HL-60/S4 treated with phorbol 12-myristate 13-acetate at 8.2 ng/mL for 4 days and 3 days (cell line): ENCODE results near the gene RPS21.

Experiments used
- in situ Hi-C: fragments of 300-500 bp; cut with MboI; formaldehyde crosslinking; loops from 2 replicates; pipeline ENCODE4 v1.15.0; 2022; ENCODE audit warnings: low sequenced_read_pairs

The RPS21 gene

DNA sequence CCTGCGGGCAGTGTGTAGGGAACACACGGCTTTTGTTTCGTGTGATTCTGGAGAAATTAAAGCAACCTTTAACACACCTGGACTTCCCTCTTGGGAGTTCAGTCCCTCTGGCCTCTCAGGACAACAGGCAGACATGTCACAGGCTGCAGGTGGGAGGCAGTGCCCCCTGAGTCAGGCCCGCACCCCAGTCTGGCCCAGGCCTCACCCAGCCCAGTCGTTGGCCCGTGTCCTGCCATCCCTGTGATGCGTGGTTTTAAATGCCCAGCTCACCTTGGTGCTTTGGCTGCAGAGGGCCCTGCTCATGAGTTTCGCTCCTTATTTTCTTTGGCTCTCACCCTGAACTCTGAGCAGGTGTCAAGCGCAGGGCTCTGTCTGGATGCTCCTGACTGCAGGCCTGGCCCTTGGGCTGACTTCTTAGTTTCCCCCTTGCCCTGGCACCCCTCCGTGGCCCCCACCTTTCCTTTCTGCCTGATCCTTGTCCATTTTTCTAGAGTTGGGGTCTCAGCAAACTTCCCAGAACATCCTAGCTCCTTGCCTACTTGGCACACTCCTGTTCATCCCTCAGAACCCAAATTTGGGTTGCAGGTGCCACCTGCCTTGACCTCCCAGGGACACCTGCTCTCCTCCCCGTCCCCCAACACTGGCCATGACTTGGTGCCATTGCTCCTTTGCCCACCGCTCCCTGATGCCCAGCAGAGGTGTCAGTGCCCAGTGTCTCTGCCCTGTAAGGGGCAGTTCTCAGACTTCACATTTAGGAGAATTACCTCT is 22.4 kb downstream of the RPS21 start:
- in situ Hi-C loops: no loop called here

DNA sequence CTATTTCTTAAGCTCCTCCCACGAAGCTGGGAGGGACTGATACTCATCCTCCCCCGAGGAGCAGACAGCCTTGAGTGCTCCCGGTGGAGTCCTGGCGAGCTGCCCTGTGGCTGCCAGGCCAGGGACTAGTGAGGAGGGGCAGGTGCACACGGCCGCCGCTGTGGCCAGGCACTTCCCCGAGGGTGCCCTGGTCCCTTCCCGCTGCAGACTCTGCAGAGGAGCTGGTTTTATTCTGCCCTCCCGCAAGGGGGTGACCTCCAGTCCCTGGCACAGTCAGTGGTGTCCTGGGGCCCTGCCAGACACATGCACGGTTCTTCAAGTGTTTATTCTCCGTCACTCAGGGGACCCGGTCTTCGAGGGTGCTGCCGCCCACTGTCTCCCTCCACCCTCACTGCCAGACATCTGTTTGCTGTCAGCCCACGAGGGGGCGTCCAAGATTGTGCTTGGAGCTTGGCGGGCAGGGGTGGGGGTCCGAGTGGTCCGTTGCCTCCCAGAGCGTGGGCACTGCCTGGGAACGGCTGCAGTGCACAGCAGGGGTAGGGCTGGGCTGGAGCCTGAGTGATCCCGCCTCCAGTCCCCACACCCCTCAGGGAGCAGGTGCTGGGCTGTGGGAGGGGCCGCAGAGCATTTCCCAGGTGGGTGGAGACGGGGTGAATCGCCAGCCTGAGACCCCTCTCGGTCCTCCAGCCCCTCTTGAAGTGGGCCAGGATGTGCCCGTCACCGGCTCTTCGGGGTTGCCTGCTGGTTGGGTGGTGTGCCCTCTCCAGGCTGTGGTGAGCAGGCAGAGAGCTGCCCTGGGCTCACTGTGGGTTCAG is 23.2 kb downstream of the RPS21 start:
- in situ Hi-C loops: no loop called here

DNA sequence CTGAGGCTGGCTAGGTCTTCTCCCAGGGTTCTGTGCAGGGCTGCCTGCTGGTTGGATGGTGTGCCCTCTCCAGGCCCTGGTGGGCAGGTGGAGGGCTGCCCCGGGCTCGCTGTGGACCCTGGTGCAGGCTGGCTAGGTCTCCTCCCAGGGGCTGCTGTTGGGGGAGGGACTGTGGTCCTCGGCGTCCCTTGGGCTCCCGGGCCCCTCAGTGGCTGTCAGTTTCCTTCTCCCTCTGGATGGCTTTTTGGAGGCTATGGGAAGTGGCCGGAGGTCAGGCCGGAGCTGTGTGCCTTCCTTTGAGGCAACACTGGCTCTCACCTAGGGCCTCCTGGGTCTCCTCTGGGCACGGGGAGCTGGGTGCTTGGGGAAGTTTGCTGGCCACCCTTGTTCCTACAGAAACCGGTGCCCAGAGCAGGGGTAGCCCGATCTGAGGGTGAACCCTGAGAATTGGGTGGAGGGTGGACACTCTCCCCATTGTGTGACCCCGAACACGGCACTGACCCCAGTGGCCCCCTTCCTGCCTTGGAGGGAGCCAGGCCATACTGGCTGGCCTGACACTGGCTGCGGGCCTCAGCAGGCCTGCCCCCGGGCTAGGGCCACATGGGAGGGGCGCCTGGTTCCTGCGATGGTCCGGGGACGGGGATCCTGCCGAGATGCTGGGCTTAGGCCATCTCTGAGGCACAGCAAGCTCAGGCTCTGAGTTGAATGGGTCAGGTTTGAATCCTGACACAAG is 24.0 kb downstream of the RPS21 start:
- in situ Hi-C loops: no loop called here

DNA sequence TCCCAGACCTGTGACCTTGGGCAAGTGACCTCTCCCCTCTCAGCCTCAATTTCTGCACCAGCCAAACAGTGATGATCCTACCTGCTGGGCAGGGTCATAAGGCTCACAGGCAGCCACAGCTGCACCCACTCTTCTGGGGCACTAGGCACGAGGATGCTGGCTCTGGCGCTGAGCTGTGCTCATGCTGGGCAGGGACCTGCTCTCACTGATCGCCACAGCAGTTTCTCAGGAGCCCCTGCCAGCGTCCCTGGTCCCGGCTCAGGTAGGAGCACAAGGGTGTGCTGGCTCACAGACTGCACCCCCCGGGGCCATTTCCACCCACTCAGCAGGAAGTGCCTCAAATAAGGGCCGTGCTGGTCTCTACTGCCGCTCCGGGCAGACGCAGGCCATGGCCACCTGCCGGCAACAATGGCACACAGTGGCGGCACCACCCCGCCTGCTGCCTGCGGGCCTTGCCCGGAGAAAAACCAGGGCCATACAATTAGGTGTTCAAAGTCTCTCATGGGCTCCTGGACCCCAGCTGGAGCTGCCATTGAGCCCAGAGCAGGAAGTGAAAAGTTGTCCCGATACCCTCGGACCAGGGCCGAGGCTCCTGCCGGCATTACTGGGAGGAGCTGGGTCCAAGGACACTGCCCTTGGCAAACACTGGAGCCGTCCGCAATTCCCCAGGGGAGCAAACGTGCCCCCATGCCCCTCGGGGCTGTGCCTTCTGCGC is 24.7 kb downstream of the RPS21 start:
- in situ Hi-C loops: no loop called here

DNA sequence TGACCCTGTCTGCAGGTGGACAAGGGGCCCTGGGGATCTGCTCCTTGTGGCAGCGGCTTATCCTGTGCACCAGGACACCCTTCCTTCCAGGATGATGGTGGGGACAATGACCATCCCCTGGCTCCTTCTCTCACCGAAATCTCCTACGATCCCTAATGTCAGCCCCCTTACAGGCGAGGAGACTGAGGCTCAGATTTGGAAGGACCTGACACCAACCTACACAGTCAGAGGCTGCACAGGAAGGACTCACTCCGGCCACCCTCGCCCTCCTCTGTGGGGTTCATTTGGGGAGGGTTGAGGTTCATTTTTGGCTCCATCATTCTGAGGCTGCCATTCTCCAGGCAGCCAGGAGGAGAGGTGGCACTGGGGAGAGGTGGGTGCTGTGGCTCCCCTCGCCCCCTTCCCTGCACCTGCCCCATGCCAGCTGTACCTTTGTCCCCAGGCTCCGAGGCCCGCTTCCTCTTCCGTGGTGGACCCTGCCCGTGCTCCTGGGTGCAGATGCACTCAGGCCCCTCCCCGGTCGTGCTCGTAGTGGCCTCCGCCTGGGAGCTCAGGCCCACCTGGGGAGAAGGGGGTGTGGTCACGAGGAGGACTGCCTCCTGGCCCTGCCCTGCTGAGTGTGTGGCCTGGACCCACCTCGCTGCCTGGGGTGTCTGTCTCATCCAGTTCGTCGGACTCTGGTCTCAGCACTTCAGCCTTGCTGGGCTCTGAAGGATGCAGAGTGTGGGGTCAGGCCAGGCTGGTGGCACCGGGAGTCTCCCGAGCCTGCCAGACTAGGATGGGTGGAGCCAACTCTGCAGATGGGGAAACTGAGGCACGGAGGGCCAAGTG is 25.5 kb downstream of the RPS21 start:
- in situ Hi-C loops: no loop called here

DNA sequence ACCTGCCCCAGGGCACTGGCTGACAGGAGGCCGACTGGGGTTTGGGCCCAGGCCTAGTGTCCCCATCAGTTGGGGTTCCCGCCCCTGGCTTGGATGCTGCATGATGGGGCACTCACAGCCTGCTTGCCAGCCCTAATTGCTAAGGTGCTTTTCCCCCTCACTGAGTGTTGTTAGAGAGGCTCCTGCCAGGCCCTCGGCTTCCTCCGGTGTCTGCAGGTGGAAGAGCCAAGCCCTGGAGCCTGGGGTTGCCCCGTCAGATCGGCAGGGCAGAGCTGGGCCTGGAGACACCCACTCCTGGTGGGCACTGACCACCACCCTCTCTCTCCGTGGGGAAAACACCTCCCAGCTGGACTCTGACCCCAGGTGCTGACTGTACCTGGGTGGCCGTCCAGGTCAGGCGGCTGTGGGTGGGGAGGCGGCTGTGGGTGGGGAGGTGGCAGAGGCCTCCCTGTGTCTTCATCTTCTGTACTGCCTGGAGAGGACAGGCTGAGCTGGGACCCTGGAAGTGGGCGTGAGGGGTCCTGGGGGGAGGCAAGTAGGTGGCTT is 26.2 kb downstream of the RPS21 start:
- in situ Hi-C loops: no loop called here

DNA sequence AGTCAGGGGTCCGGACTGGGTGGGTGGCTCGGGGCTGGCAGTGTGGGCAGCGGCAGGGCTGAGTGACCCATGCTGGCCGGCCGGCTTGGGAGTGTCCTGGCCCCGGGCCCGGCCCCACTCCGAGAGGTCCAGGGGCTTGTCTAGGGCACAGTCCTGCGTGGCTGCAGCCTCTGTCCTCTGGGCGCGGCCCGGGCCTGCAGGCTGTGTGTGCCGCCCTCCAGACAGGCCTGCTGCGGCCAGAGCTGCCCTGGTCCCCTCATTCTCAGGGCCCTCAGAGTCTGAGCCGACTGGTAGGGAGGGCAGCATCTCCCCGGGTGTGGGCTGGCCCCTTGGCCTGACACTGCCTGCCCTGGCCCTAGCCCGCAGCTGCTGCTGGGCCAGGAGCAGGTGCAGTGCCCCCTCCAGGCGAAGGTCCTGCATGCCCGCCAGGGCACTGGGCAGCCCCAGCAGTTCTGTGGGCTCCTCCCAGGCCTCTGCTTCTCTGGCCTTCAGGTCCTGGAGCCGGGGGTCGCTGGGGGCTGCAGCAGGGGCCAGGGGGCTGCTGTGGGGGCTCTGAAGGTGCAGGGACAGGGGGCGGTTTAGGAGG is 27.1 kb downstream of the RPS21 start:
- in situ Hi-C loops: no loop called here

DNA sequence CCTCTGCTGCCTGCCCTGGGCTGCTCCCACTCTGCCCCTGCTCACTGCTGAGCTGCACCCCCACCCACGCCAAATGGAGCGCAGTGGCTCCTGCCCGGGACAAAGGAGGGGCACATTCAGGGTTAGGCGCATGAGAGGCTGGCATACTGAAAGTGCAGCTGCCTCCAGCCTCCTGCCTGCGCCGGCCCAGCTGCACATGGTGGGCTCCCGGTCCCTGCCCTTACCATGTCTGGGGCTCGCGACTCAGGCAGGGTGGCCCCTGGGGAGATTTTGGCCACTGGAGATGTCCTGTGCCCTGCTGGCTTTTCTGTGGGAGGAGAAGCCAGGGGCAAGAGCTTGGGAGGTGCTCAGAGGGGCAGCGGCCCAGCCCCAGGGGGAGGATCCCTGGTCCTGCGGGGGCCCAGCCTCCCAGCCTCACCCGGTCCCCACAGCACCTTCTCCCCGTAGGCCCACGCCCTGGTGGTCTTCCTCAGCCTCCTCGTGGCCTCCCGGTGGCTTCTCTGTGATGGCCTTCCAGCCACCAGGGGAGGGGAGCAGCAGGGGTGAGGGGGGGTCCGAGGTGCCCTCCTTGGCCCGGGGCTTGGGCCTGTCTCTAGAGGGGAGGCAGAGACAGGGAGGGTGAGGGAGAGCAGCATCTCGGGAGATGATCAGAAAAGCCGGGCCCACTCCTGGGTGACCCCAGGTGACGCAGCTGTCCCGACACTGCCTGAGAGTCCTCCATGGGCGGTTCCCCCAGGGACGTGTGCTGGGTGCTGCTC is 28.6 kb downstream of the RPS21 start:
- in situ Hi-C loops: no loop called here

DNA sequence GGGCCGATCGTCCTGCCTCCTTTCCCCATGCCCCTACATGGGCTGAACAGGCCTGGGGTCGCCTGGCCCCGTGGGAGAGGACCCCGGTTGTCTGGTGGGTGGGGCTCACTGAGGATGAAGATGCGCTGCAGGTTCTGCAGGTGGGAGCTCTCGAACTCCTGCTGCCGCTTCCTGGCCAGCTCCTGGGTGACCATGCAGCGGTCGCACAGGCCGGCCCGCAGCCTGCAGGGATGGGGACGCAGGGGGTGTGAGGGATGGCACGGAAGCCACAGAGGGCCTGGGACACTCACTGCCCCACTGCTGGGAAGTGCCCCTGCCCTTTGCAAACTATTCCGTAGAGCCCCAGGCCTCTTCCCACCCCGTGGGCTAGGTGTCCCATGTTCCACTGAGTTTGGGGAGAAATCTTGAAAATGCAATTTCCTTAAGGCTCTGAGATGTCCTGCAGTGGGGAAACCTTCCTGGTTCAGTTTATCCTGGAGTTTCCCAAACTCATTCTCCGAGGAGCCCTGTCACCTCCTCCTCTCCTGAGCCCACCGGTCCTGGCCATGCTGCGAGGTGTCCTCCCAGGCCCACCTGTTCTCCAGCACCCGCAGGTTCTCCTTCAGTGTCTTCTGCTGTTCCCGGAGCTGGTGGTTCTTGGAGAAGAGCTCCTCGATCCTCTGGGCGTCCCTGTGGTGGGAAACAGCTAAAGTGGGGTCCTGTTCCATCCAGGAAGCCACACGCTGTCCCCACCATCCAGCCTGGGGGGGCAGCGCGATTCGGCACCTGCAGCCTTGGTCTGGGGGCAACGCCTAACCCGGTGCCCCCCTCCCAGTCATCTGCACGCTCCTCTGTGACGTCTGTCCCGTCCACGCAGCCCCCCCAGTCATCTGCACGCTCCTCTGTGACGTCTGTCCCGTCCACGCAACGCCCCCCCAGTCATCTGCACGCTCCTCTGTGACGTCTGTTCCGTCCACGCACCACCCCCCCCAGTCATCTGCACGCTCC is 30.0 kb downstream of the RPS21 start:
- in situ Hi-C loops: no loop called here

DNA sequence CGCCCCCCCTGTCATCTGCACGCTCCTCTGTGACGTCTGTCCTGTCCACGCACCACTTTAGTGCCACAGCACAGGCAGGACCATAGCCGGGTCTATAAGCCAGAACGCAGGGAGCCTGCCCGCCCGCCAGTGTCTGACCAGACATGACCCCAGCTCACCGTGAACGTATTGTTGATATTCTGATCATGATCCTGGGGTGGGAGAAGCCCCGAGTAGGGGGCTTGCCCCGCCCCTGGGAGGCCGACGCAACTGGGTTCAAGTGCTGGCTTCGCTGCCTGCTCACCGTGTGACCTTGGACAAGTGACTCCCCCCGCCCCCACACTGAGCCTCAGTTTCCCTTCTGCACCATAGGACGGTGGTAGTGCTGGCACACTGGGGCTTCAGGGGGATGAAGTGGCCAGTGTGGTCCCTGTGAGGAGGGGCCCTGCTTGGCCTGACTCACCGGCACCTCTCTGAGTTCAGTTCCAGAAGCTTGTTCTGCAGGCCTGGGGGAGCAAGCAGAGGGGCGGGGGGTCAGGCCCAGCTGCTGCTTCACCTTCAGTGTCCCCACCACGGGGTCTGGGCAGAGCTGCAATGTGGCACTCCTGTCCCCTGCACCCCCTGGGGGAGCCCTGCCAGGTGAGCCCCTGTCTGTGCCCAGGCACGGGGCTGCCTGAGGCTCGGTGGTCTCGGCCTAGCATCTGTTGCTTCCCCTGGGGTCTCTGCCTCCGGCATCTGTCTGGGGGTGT is 31.2 kb downstream of the RPS21 start:
- in situ Hi-C loops: no loop called here

DNA sequence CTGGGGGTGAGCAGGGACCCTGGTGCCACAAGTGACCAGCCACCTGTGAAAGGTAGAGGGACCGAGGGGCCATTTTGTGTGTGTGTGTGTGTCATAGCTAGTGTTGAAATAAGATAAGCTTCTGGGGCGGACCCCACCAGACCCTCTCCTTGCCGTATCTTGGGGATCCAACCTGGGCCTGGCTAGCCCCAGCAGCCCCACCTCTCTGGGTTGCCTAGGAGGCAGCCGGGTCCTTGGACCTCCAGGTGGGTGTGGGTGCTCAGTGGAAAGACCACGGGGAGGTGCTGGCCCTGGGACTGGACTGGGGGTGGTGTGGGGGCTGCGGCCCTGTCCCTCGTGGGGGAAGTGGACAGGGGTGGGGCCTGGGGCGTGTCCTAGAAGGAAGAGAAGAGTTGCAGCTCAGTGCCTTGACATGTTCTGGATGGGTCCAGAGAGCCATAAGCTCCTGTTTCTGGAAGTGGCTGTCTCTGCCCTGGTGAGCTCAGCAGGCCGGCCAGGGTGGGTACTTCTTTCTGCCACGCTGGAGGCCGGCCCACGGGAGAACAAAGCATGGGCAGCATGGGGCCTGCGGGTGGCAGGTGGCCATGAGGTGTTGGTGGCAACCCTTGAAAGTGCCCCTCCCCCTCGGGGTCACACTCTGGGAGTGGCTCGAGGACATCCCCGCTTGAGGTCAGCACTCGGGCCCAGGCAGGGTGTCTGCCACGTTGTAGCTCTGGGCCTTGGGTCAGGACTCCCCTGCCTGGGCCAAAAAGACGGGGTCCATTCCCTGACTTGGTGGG is 32.0 kb downstream of the RPS21 start:
- in situ Hi-C loops: no loop called here

DNA sequence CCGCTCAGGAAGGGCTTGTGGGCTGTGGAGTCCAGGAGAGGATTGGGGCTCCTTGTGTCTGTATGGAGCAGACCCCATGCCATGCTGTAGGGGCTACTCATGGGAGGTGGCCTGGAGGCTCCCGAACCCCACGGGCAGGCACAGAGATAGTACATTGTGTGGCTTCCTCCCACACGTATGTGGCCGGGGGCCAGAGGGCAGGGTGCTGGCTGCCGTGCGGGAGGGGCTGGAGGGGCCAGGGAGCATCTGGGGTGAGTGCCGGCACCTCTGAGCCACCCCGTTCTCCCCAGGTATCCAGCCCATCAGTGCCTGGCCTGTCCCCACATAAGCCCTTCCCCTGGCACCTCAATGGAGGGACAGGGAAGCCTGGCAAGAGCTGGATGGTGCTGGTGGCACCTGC is 32.9 kb downstream of the RPS21 start:
- in situ Hi-C loops: no loop called here

DNA sequence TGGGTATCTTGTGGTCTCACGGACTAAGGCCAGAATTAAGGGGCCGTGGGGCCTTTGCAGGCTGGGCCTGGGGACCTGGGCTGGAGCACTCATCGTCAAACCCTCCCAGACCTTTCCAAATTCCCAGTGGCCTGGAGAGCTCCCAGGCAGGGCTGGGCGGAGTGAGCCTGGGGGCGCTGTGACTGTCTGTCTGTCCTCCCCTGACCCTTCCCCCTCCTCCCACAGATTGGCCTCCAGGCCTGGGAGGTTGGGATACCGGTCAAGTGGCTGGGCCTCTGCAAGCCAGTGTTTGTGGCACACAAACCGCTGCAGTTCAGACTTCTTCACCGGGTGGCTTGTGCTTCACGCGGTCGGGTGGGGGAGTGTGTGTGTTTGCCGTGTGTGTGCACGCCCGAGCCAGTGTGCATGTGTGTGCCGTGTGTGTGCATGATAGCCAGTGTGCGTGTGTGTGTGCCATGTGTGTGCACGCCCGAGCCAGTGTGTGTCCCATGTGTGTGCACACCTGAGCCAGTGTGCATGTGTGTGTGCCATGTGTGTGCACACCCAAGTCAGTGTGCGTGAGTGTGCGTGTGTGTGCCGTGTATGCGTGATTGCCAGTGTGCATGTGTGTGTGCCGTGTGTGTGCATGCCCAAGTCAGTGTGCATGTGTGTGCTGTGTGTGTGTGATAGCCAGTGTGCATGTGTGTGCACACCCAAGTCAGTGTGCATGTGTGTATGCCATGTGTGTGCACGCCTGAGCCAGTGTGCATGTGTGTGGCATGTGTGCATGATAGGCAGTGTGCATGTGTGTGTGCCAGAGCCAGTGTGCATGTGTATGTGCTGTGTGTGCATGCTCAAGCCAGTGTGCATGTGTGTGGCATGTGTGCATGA is 34.2 kb downstream of the RPS21 start:
- in situ Hi-C loops: no loop called here

DNA sequence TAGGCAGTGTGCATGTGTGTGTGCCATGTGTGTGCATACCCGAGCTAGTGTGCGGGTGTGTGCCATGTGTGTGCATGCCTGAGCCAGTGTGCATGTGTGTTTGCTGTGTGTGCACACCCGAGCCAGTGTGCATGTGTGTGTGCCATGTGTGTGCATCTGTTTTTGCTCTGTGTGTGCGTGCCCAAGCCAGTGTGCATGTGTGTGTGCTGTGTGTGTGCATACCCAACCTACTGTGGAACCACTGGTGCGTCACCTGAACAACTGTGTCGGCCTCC is 34.8 kb downstream of the RPS21 start:
- in situ Hi-C loops: no loop called here

DNA sequence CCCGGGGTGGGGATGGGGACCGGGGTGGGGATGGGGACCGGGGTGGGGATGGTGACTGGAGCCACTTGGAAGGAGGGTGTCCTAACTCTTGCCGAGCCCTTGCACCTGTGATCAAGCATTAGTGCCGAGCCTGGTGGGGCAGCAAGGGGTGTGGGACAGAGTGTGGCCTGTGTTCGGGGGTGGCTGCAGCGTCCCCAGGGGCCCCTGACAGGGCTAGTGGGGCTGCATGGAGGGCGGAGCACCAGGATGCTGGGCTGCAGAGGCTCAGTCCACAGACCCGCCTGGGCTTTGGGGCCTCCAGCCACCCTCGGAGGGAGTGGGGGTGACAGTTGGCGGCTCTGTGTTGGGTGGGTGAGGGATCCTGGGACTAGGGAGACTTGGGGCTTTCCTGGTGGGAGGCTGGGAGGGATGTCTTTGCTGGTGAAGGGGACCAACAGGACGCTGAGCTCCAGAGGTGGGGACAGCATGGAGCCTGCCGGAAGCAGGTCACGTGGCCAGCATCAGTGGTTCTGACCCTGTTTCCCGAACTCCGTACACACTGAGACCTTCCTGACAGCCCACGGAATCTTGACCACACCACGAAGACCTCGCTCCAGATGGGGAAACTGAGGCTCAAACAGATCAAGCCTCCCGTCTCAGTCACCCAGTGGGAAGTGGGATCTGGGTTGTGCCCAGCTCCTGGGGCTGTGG is 35.9 kb downstream of the RPS21 start:
- in situ Hi-C loops: no loop called here
